ENCODE data around the gene CHST13.

CHST13 gene

GRCh38 chr3:126554560-126555525 is 30.9 kb downstream of the CHST13 start:
- Mint-ChIP-seq H3K9me3 (no peaks in the 10 kb centered on the region), H3K36me3 (ENCODE audit: low read depth) (no peaks in the 10 kb centered on the region), H3K27ac (no peak overlapping the region), H3K4me1 (no peaks in the 10 kb centered on the region), H3K27me3 (no peaks in the 10 kb centered on the region), H3K4me3 (no peak overlapping the region)
- DNase-seq, result no peak
- no peak for ATAC-seq

GRCh38 chr3:126555795-126556636 is 32.1 kb downstream of the CHST13 start:
- Mint-ChIP-seq H3K9me3 (no peaks in the 10 kb centered on the region), H3K36me3 (ENCODE audit: low read depth) (no peaks in the 10 kb centered on the region), H3K27me3 (no peaks in the 10 kb centered on the region), H3K4me3 (no peak overlapping the region), H3K27ac (no peak overlapping the region), H3K4me1 (no peaks in the 10 kb centered on the region)
- ATAC-seq, result no peak
- DNase-seq, result no peak

- Mint-ChIP-seq H3K27ac (no peak overlapping the region), H3K36me3 (ENCODE audit: low read depth) (no peaks in the 10 kb centered on the region), H3K9me3 (peaks cover 4% of the 10 kb centered on the region), H3K27me3 (no peaks in the 10 kb centered on the region), H3K4me1 (no peaks in the 10 kb centered on the region), H3K4me3 (no peak overlapping the region)
- ATAC-seq (peak; percentile 18), DNase-seq (no peak)
These were observed 32.9 kb downstream of the CHST13 start for GRCh38 chr3:126556637-126557414.

- ATAC-seq (no peak), DNase-seq (no peak)
- H3K27ac Mint-ChIP-seq, result no peak overlapping the region
- H3K9me3 Mint-ChIP-seq, result peaks cover 5% of the 10 kb centered on the region
- H3K4me1 Mint-ChIP-seq, result no peaks in the 10 kb centered on the region
- no peaks in the 10 kb centered on the region for H3K36me3 Mint-ChIP-seq (ENCODE audit: low read depth)
- no peak overlapping the region for H3K4me3 Mint-ChIP-seq
- no peaks in the 10 kb centered on the region for H3K27me3 Mint-ChIP-seq
These were observed 33.4 kb downstream of the CHST13 start for GRCh38 chr3:126557415-126557745.

GRCh38 chr3:126557761-126558160 is 33.8 kb downstream of the CHST13 start:
- ATAC-seq, result no peak
- H3K36me3 Mint-ChIP-seq (ENCODE audit: low read depth), result no peaks in the 10 kb centered on the region
- peaks cover 5% of the 10 kb centered on the region for H3K9me3 Mint-ChIP-seq
- DNase-seq, result no peak
- no peaks in the 10 kb centered on the region for H3K4me1 Mint-ChIP-seq
- H3K4me3 Mint-ChIP-seq, result no peak overlapping the region
- H3K27ac Mint-ChIP-seq, result no peak overlapping the region
- H3K27me3 Mint-ChIP-seq, result no peaks in the 10 kb centered on the region

- Mint-ChIP-seq H3K36me3 (ENCODE audit: low read depth) (no peaks in the 10 kb centered on the region), H3K4me3 (no peak within 1 kb of the TSS), H3K27ac (no peak within 1 kb of the TSS), H3K4me1 (no peaks in the 10 kb centered on the region), H3K27me3 (no peaks in the 10 kb centered on the region), H3K9me3 (peaks cover 5% of the 10 kb centered on the region)
- no peak for DNase-seq
- ATAC-seq, result no peak
These were observed 34.5 kb downstream of the CHST13 start, which contains the start of gene C3orf22 for GRCh38 chr3:126558336-126559071. TSS of gene C3orf22 (minus strand) at chr3:126558932. CDS start at chr3:126553390, 5,542 bp downstream.

- no peaks in the 10 kb centered on the region for H3K4me1 Mint-ChIP-seq
- no peak overlapping the region for H3K4me3 Mint-ChIP-seq
These were observed 38.9 kb downstream of the CHST13 start for GRCh38 chr3:126562737-126563276.

GRCh38 chr3:126567696-126568438 is 43.9 kb downstream of the CHST13 start:
- ATAC-seq, result no peak

More at GRCh38 chr3:126562737-126563276, 38.9 kb downstream of the CHST13 start:
- no peaks in the 10 kb centered on the region for H3K36me3 Mint-ChIP-seq (ENCODE audit: low read depth)
- DNase-seq, result no peak
- ATAC-seq, result no peak
- H3K9me3 Mint-ChIP-seq, result peaks cover 5% of the 10 kb centered on the region
- H3K27me3 Mint-ChIP-seq, result peaks cover 2% of the 10 kb centered on the region
- H3K27ac Mint-ChIP-seq, result no peak overlapping the region

GRCh38 chr3:126568776-126569342 is 44.9 kb downstream of the CHST13 start:
- Mint-ChIP-seq H3K27me3 (peaks cover 2% of the 10 kb centered on the region), H3K27ac (no peak overlapping the region), H3K36me3 (ENCODE audit: low read depth) (no peaks in the 10 kb centered on the region), H3K4me1 (no peaks in the 10 kb centered on the region), H3K9me3 (no peaks in the 10 kb centered on the region), H3K4me3 (no peak overlapping the region)
- no peak for ATAC-seq
- DNase-seq, result no peak

More at GRCh38 chr3:126567696-126568438, 43.9 kb downstream of the CHST13 start:
- Mint-ChIP-seq H3K27me3 (peaks cover 2% of the 10 kb centered on the region), H3K27ac (no peak overlapping the region), H3K4me3 (no peak overlapping the region), H3K36me3 (ENCODE audit: low read depth) (no peaks in the 10 kb centered on the region), H3K4me1 (no peaks in the 10 kb centered on the region), H3K9me3 (no peaks in the 10 kb centered on the region)
- no peak for DNase-seq

- no peak for ATAC-seq
These were observed 45.5 kb downstream of the CHST13 start for GRCh38 chr3:126569390-126569975.

GRCh38 chr3:126570103-126570541 is 46.2 kb downstream of the CHST13 start:
- Mint-ChIP-seq H3K27ac (no peak overlapping the region), H3K27me3 (peaks cover under 1% of the 10 kb centered on the region), H3K4me3 (no peak overlapping the region), H3K36me3 (ENCODE audit: low read depth) (no peaks in the 10 kb centered on the region), H3K9me3 (no peaks in the 10 kb centered on the region), H3K4me1 (no peaks in the 10 kb centered on the region)
- DNase-seq, result no peak
- no peak for ATAC-seq

More at GRCh38 chr3:126569390-126569975, 45.5 kb downstream of the CHST13 start:
- Mint-ChIP-seq H3K27ac (no peak overlapping the region), H3K4me3 (no peak overlapping the region), H3K4me1 (no peaks in the 10 kb centered on the region), H3K9me3 (no peaks in the 10 kb centered on the region), H3K36me3 (ENCODE audit: low read depth) (no peaks in the 10 kb centered on the region), H3K27me3 (peaks cover 2% of the 10 kb centered on the region)
- no peak for DNase-seq

GRCh38 chr3:126571078-126571477 is 47.1 kb downstream of the CHST13 start:
- Mint-ChIP-seq H3K4me3 (no peak overlapping the region), H3K36me3 (ENCODE audit: low read depth) (no peaks in the 10 kb centered on the region), H3K4me1 (no peaks in the 10 kb centered on the region), H3K27ac (no peak overlapping the region), H3K9me3 (no peaks in the 10 kb centered on the region), H3K27me3 (no peaks in the 10 kb centered on the region)
- DNase-seq, result no peak
- ATAC-seq, result no peak
